ENCODE measurements around the gene ROCK2. TPM values are rescaled to one million over a fixed set of nuclear protein-coding genes. Genes with fewer than 3 reads are reported as not detected.

The ROCK2 gene
- polyA plus RNA-seq, 3 donors = 2.8 to 10.2 (median 4.3) TPM

DNA sequence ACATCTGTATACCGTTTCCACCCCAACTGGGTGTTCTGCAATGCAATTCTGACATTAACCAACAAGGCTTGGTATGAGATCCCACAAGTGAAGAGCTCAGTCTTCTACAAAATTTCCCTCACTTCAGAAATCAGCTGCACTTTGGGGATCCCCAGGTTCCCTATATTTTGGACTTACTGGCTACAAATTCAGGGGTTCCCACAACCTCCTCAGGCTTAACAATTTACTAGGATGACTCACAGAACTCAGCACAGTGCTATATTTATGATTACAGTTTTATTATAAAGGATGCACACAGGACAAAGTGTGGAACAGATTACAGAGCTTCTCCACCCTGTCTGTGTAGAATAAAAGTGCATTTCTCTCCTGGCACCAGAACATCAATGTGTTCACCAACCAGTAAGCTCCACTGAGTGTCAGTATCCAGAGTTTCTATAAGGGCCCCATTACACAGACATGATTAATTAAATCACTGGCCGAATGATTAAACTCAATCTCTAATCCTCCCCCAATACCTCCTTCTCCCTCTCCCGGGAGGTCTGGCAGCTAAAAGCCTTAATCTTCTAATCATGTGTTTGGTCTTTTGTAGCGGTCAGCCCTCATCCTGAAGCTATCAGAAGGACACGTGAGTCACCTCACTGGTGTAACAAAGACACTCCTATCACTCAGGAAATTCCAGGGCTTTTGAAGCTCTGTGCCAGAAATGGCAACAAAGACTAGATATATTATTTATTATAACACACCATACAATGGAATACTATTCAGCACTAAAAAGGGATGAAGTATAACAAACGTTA lies 104.6 kb downstream of the ROCK2 start:
- Histone ChIP-seq H3K4me2 (replicated peaks; ENCODE audit: extremely low read depth, low read length, poor library complexity, severe bottlenecking) (no peak overlapping the region), H3K9ac (ENCODE audit: insufficient read depth, low read length, poor library complexity, severe bottlenecking) (no peak overlapping the region), H2AFZ (ENCODE audit: insufficient read depth, low read depth, low read length, poor library complexity, severe bottlenecking) (no peak overlapping the region), H3K27me3 (ENCODE audit: control insufficient read depth in 2 of 2, insufficient read depth in 2 of 2, low read length in 2 of 2) (no peaks in the 10 kb centered on the region), H3K9me3 (replicated peaks in 1 of 2; ENCODE audit: control insufficient read depth in 1 of 2, insufficient read depth in 1 of 2, low read length in 2 of 2) (no peaks in the 10 kb centered on the region), H3K4me3 (replicated peaks in 1 of 3; ENCODE audit: low read depth in 2 of 3, low read length in 3 of 3) (no peak overlapping the region), H3K4me1 (ENCODE audit: control insufficient read depth in 1 of 2, insufficient read depth in 2 of 2, low read length in 2 of 2) (no peaks in the 10 kb centered on the region), H3K36me3 (replicated peaks in 1 of 2; ENCODE audit: control insufficient read depth in 1 of 2, insufficient read depth in 2 of 2, low read length in 2 of 2) (peaks cover 4 to 25% of the 10 kb centered on the region in 2 donors), H3K27ac (ENCODE audit: low read depth in 1 of 2, low read length in 2 of 2) (no peak overlapping the region), H3K79me2 (ENCODE audit: insufficient read depth, low read length) (no peaks in the 10 kb centered on the region), H4K20me1 (ENCODE audit: insufficient read depth, low read length) (peaks cover 11% of the 10 kb centered on the region)
- peak in 1 of 3 donors; percentile 54 for DNase-seq
- WGBS (ENCODE audit: insufficient coverage) = 94% methylated on average over 4 of the region's 6 CpGs
- Mint-ChIP-seq H3K27me3 (ENCODE audit: low read depth in 3 of 3) (no peaks in the 10 kb centered on the region), H3K27ac (peak overlapping the region in 1 of 7 donors; percentile 30), H3K9me3 (no peaks in the 10 kb centered on the region), H3K36me3 (peaks cover 21 to 25% of the 10 kb centered on the region in 2 donors), H3K4me1 (peaks cover 3% of the 10 kb centered on the region), H3K4me3 (no peak overlapping the region)
- TF ChIP-seq, protein P1, sequence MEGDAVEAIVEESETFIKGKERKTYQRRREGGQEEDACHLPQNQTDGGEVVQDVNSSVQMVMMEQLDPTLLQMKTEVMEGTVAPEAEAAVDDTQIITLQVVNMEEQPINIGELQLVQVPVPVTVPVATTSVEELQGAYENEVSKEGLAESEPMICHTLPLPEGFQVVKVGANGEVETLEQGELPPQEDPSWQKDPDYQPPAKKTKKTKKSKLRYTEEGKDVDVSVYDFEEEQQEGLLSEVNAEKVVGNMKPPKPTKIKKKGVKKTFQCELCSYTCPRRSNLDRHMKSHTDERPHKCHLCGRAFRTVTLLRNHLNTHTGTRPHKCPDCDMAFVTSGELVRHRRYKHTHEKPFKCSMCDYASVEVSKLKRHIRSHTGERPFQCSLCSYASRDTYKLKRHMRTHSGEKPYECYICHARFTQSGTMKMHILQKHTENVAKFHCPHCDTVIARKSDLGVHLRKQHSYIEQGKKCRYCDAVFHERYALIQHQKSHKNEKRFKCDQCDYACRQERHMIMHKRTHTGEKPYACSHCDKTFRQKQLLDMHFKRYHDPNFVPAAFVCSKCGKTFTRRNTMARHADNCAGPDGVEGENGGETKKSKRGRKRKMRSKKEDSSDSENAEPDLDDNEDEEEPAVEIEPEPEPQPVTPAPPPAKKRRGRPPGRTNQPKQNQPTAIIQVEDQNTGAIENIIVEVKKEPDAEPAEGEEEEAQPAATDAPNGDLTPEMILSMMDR (IDR thresholded peaks at IDR 0.05) = no peak
- intact Hi-C loops (cut with micrococcal nuclease) = loop anchor here in 1 of 2 donors (10.0 kb wide), 1 partner anchor 225 kb away; the partner anchor contains the start of gene E2F6

DNA sequence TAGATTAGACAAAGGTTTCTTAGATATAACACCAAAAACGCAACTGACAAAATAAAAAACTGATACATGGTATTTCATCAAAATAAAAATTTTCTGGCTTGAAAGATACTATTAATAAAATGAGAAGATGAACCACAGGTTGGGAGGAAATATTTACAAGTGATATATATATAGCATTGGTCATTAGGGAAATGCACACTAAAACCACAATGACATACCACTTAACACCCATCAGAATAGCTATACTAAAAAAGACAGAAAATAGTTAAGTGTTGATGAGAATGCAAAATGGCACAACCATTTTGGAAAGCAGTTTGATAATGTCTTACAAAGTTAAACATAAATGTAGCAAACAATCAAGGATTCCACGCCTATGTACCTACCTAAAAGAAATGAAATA lies 105.3 kb downstream of the ROCK2 start:
- Histone ChIP-seq H2AFZ (ENCODE audit: insufficient read depth, low read depth, low read length, poor library complexity, severe bottlenecking) (no peak overlapping the region), H3K27me3 (ENCODE audit: control insufficient read depth in 2 of 2, insufficient read depth in 2 of 2, low read length in 2 of 2) (no peaks in the 10 kb centered on the region), H3K79me2 (ENCODE audit: insufficient read depth, low read length) (no peaks in the 10 kb centered on the region), H3K9me3 (replicated peaks in 1 of 2; ENCODE audit: control insufficient read depth in 1 of 2, insufficient read depth in 1 of 2, low read length in 2 of 2) (no peaks in the 10 kb centered on the region), H3K4me1 (ENCODE audit: control insufficient read depth in 1 of 2, insufficient read depth in 2 of 2, low read length in 2 of 2) (no peaks in the 10 kb centered on the region), H3K36me3 (replicated peaks in 1 of 2; ENCODE audit: control insufficient read depth in 1 of 2, insufficient read depth in 2 of 2, low read length in 2 of 2) (peaks cover 4 to 26% of the 10 kb centered on the region in 2 donors), H3K9ac (ENCODE audit: insufficient read depth, low read length, poor library complexity, severe bottlenecking) (no peak overlapping the region), H3K27ac (ENCODE audit: low read depth in 1 of 2, low read length in 2 of 2) (no peak overlapping the region), H3K4me2 (replicated peaks; ENCODE audit: extremely low read depth, low read length, poor library complexity, severe bottlenecking) (no peak overlapping the region), H4K20me1 (ENCODE audit: insufficient read depth, low read length) (peaks cover 11% of the 10 kb centered on the region), H3K4me3 (replicated peaks in 1 of 3; ENCODE audit: low read depth in 2 of 3, low read length in 3 of 3) (no peak overlapping the region)
- H3K4me3 Mint-ChIP-seq = no peak overlapping the region
- whole genome bisulfite sequencing (ENCODE audit: insufficient coverage) = 100% methylated on average over 1 of the region's 2 CpGs
- DNase-seq = no peak
- no peaks in the 10 kb centered on the region for H3K27me3 Mint-ChIP-seq (ENCODE audit: low read depth in 3 of 3)
- H3K27ac Mint-ChIP-seq = no peak overlapping the region
- H3K36me3 Mint-ChIP-seq = peaks cover 21 to 25% of the 10 kb centered on the region in 2 donors
- TF ChIP-seq, protein P1 (IDR thresholded peaks at IDR 0.05) = no peak
- H3K4me1 Mint-ChIP-seq = peaks cover 3% of the 10 kb centered on the region
- no peaks in the 10 kb centered on the region for H3K9me3 Mint-ChIP-seq
- intact Hi-C loops (cut with micrococcal nuclease) = loop anchor here in 1 of 2 donors (10.0 kb wide), 1 partner anchor 226 kb away; the partner anchor contains the start of gene E2F6
